Body of pancreas (tissue), 4 donors: ENCODE results near the gene OTOL1. TPM values are rescaled to one million over a fixed set of nuclear protein-coding genes. Genes with fewer than 3 reads are reported as not detected.

Source experiments
- ATAC-seq: fragments of 150-250 bp; one replicate; pipeline ENCODE4 v1.9.1; 2016
- DNase-seq, 4 donors: peaks; one replicate each; pipeline ENCODE4 v3.0.0-alpha.2; 2019
- H3K27ac ChIP-seq, 4 donors: fragments of 200-600 bp; sonication (generic); 1 replicate in 3 of 4; 2 replicates in 1 of 4; pipeline versions ENCODE4 v1.5.1 to v1.6.1; 2016 to 2019; ENCODE audit warnings: mild to moderate bottlenecking in 1 of 4, mixed read lengths in 1 of 4, moderate library complexity in 1 of 4
- H3K27me3 ChIP-seq, 2 donors: fragments of 200-600 bp; sonication (generic); one replicate each; pipeline ENCODE4 v1.6.0; 2016; ENCODE audit warnings: mild to moderate bottlenecking in 1 of 2
- H3K36me3 ChIP-seq, 2 donors: fragments of 200-600 bp; sonication (generic); replicated peaks in 1 of 2; 2 replicates each; pipeline ENCODE4 v1.5.1; 2016; ENCODE audit warnings: low read depth in 2 of 2; ENCODE audit not compliant: insufficient read depth in 1 of 2
- H3K4me1 ChIP-seq: fragments of 200-600 bp; sonication (generic); one replicate; pipeline ENCODE4 v1.6.0; 2016
- H3K4me3 ChIP-seq, 2 donors: fragments of 200-600 bp; sonication (generic); 1 replicate in 1 of 2; 2 replicates in 1 of 2; pipeline ENCODE4 v1.5.1; 2016 to 2019
- H3K9me3 ChIP-seq, 3 donors: fragments of 200-600 bp; sonication (generic); 1 replicate in 2 of 3; 2 replicates in 1 of 3; pipeline ENCODE4 v1.5.1; 2016
- CTCF ChIP-seq, 7 experiments: fragments of 450-650 bp in 4 of 7; fragments of 200-600 bp in 3 of 7; sonication (generic) in 3 of 7; IDR thresholded peaks; one replicate each; pipeline ENCODE4 v1.5.1; 2016 to 2019; ENCODE audit warnings: antibody characterized with exemption in 7 of 7
- POLR2A ChIP-seq, 3 donors: fragments of 450-650 bp; IDR thresholded peaks; one replicate each; pipeline ENCODE4 v1.6.1; 2016; ENCODE audit warnings: antibody characterized with exemption in 3 of 3, mild to moderate bottlenecking in 2 of 3
- WGBS, 2 donors: methylation state at CpG; one replicate each; pipeline ENCODE4 v1.1.5; 2017; 5-methylcytosine and 5-hydroxymethylcytosine counted together
- intact Hi-C: fragments of 100-400 bp; cut with DNase I; formaldehyde crosslinking; loops from one replicate; pipeline ENCODE4 v1.15.1; 2023
- total RNA-seq, 2 donors: library from RNA; depleted of rRNA; stranded (reverse); fragments of >200 nt; gene quantifications; one replicate each; pipeline ENCODE4 v1.1.0, GENCODE V29; 2016

Gene OTOL1
- total RNA-seq, 2 donors from 2014 or later = not detected

GRCh38 chr3:161510510-161511260, 14.1 kb downstream of the OTOL1 start:
- Histone ChIP-seq H3K36me3 (no peaks in the 10 kb centered on the region), H3K27me3 (no peaks in the 10 kb centered on the region), H3K27ac (no peak overlapping the region), H3K4me3 (no peak overlapping the region), H3K4me1 (no peaks in the 10 kb centered on the region), H3K9me3 (no peaks in the 10 kb centered on the region)
- TF ChIP-seq CTCF (IDR thresholded peaks at IDR 0.05) (no peak), POLR2A (IDR thresholded peaks at IDR 0.05) (no peak)
- 63 to 72% methylated on average over 6 of the region's 6 CpGs for WGBS, 2 donors
- intact Hi-C loops = no loop called here
- DNase-seq (no peak), ATAC-seq (no peak)

GRCh38 chr3:161523916-161524315, 27.3 kb downstream of the OTOL1 start:
- no peak for TF ChIP-seq CTCF (IDR thresholded peaks at IDR 0.05)
- no peak for TF ChIP-seq POLR2A (IDR thresholded peaks at IDR 0.05)
- no peak overlapping the region for H3K4me3 ChIP-seq
- WGBS, 2 donors = 77 to 84% methylated on average over 1 of the region's 1 CpG
- no peaks in the 10 kb centered on the region for H3K9me3 ChIP-seq
- H3K36me3 ChIP-seq = no peaks in the 10 kb centered on the region
- intact Hi-C loops = no loop called here
- no peaks in the 10 kb centered on the region for H3K4me1 ChIP-seq
- no peak for ATAC-seq
- H3K27me3 ChIP-seq = no peaks in the 10 kb centered on the region
- no peak for DNase-seq
- no peak overlapping the region for H3K27ac ChIP-seq

GRCh38 chr3:161531930-161532329, 35.3 kb downstream of the OTOL1 start:
- no peak overlapping the region for H3K27ac ChIP-seq
- no peaks in the 10 kb centered on the region for H3K9me3 ChIP-seq
- H3K4me3 ChIP-seq = no peak overlapping the region
- no peaks in the 10 kb centered on the region for H3K27me3 ChIP-seq
- no peaks in the 10 kb centered on the region for H3K4me1 ChIP-seq
- no peaks in the 10 kb centered on the region for H3K36me3 ChIP-seq
- 53 to 83% methylated on average over 1 of the region's 1 CpG for WGBS, 2 donors
- intact Hi-C loops = no loop called here
- TF ChIP-seq POLR2A (IDR thresholded peaks at IDR 0.05) (no peak), CTCF (IDR thresholded peaks at IDR 0.05) (no peak)
- DNase-seq = no peak
- no peak for ATAC-seq

DNA sequence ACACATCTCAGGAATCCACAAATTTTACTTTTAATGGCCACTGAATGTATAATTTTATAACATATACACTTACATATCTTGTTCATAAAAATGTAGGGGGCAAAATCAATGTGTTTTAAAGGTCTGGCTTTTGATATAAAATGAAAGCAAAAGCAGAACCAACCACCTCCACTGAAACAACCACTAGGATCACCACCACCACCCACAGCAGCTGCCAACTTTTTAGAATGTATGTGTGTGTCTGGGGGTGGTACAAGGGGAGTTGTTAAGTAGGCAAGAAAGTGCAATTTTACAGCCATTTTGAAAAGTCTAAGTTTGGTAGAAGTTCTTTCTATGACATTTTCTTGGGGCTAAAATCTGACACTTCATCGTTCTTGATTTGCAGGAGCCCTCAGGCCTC, 44.0 kb downstream of the OTOL1 start:
- DNase-seq = no peak

More for the DNA sequence above, 44.0 kb downstream of the OTOL1 start:
- H3K36me3 ChIP-seq = no peaks in the 10 kb centered on the region
- no peaks in the 10 kb centered on the region for H3K9me3 ChIP-seq
- TF ChIP-seq CTCF (IDR thresholded peaks at IDR 0.05) = no peak
- TF ChIP-seq POLR2A (IDR thresholded peaks at IDR 0.05) = no peak
- H3K4me1 ChIP-seq = no peaks in the 10 kb centered on the region
- WGBS, 2 donors = 59 to 72% methylated on average over 1 of the region's 1 CpG
- H3K27me3 ChIP-seq = no peaks in the 10 kb centered on the region
- intact Hi-C loops = no loop called here
- H3K27ac ChIP-seq = no peak overlapping the region
- no peak overlapping the region for H3K4me3 ChIP-seq
- ATAC-seq = no peak
